HepG2 (cell line): ENCODE results near the gene UBE3D. TPM values are rescaled to one million over a fixed set of nuclear protein-coding genes. Genes with fewer than 3 reads are reported as not detected.

ENCODE experiments used
- DZIP1 ChIP-seq: sonication (generic); formaldehyde crosslinking; IDR thresholded peaks from 2 replicates; pipeline ENCODE4 v1.5.0; 2020; ENCODE audit warnings: mild to moderate bottlenecking, missing genetic modification reagents
- E2F1 ChIP-seq: sonication (generic); formaldehyde crosslinking; IDR thresholded peaks from 2 replicates; pipeline ENCODE4 v1.5.0; 2020; ENCODE audit warnings: missing genetic modification reagents
- ELF4 ChIP-seq: sonication (generic); formaldehyde crosslinking; IDR thresholded peaks from 2 replicates; pipeline ENCODE4 v1.5.0; 2020; ENCODE audit warnings: missing genetic modification reagents, mild to moderate bottlenecking, moderate library complexity, borderline replicate concordance
- HBP1 ChIP-seq: IDR thresholded peaks from 2 replicates; pipeline ENCODE4 v1.6.1; 2016; ENCODE audit warnings: low read depth, control low read depth
- IKZF5 ChIP-seq: IDR thresholded peaks from 2 replicates; pipeline ENCODE4 v1.6.1; 2018; ENCODE audit warnings: missing genetic modification reagents, mild to moderate bottlenecking, missing compliant biosample characterization
- IRX3 ChIP-seq: sonication (generic); formaldehyde crosslinking; IDR thresholded peaks from 2 replicates; pipeline ENCODE4 v1.8.1; 2023; ENCODE audit warnings: mild to moderate bottlenecking, low read depth, missing genetic modification reagents, borderline replicate concordance
- MYC ChIP-seq: sonication (generic); formaldehyde crosslinking; IDR thresholded peaks from 2 replicates; pipeline ENCODE4 v1.9.0; 2021; ENCODE audit warnings: missing genetic modification reagents, borderline replicate concordance
- NR0B2 ChIP-seq: sonication (generic); formaldehyde crosslinking; IDR thresholded peaks from 2 replicates; pipeline ENCODE4 v1.4.0; 2020; ENCODE audit warnings: mild to moderate bottlenecking, missing genetic modification reagents
- PHF20 ChIP-seq: sonication (generic); formaldehyde crosslinking; IDR thresholded peaks from 2 replicates; pipeline ENCODE4 v1.5.0; 2020; ENCODE audit warnings: mild to moderate bottlenecking, missing genetic modification reagents
- RAD51 ChIP-seq: fragments of 450-650 bp; IDR thresholded peaks from 2 replicates; pipeline ENCODE4 v1.6.1; 2016; ENCODE audit warnings: borderline replicate concordance
- SMAD1 ChIP-seq: sonication (generic); formaldehyde crosslinking; IDR thresholded peaks from 2 replicates; pipeline ENCODE4 v1.4.0; 2020; ENCODE audit warnings: missing genetic modification reagents, low read depth, mild to moderate bottlenecking, borderline replicate concordance
- ZBTB3 ChIP-seq: sonication (generic); formaldehyde crosslinking; IDR thresholded peaks from 2 replicates; pipeline ENCODE4 v1.4.0; 2020; ENCODE audit warnings: low read depth, mild to moderate bottlenecking, moderate library complexity, missing genetic modification reagents, borderline replicate concordance
- ZBTB7A ChIP-seq: sonication (generic); formaldehyde crosslinking; IDR thresholded peaks from 2 replicates; pipeline ENCODE4 v1.8.0; 2022; ENCODE audit warnings: mild to moderate bottlenecking, missing genetic modification reagents
- ZNF136 ChIP-seq: sonication (generic); formaldehyde crosslinking; IDR thresholded peaks from 2 replicates; pipeline ENCODE4 v1.8.1; 2022; ENCODE audit warnings: low read depth, mild to moderate bottlenecking, moderate library complexity, missing genetic modification reagents
- ZNF337 ChIP-seq: sonication (generic); formaldehyde crosslinking; IDR thresholded peaks from 2 replicates; pipeline ENCODE4 v1.5.1; 2020; ENCODE audit warnings: missing genetic modification reagents, low read depth, mild to moderate bottlenecking, borderline replicate concordance
- ZNF343 ChIP-seq: sonication (generic); formaldehyde crosslinking; IDR thresholded peaks from 2 replicates; pipeline ENCODE4 v1.4.0; 2020; ENCODE audit warnings: mild to moderate bottlenecking, missing genetic modification reagents
- ZNF574 ChIP-seq: sonication (generic); formaldehyde crosslinking; IDR thresholded peaks from 2 replicates; pipeline ENCODE4 v1.4.0; 2020; ENCODE audit warnings: missing genetic modification reagents
- ZNF672 ChIP-seq: sonication (generic); formaldehyde crosslinking; IDR thresholded peaks from 2 replicates; pipeline ENCODE4 v1.8.1; 2022; ENCODE audit warnings: missing genetic modification reagents
- polyA plus RNA-seq, 8 experiments: library from polyadenylated mRNA; depleted of rRNA in 3 of 8; stranded (reverse) in 7 of 8; unstranded in 1 of 8; fragments of >200 nt; fragmentation: Illumina TruSeq in 4 of 8; extraction: Trizol in 4 of 8; gene quantifications; 2 replicates each; pipeline versions ENCODE4 v1.2.1 to v1.2.3, GENCODE V29; 2011 to 2016; ENCODE audit warnings: low read depth in 4 of 8, missing spikeins in 1 of 8, mixed read lengths in 1 of 8; ENCODE audit not compliant: insufficient read depth in 1 of 8
- total RNA-seq, 5 experiments: library from RNA; depleted of rRNA; stranded (reverse); fragments of >200 nt; fragmentation: Illumina TruSeq; extraction: Trizol; gene quantifications; 2 replicates each; pipeline ENCODE4 v1.2.3, GENCODE V29; 2016; ENCODE audit warnings: low read depth in 1 of 5

Gene UBE3D
- total and polyA plus RNA-seq, 2 of the 13 experiments (the other 11 are each of a cell fraction or from before 2014, with no cell fraction given), result 5.1 to 11.4 TPM

- TF ChIP-seq IRX3, result peak; percentile 70; the same call in 1 of the 2 replicates
- peak; percentile 62; the same call in 1 of the 2 replicates for TF ChIP-seq ZNF343 (CRISPR knock-in tag)
- 0 out of 2 replicates have a peak, but pooled peaks have one; percentile 39 for TF ChIP-seq ZNF136 (CRISPR knock-in tag)
- TF ChIP-seq SMAD1 (CRISPR knock-in tag), result peak; percentile 67
- TF ChIP-seq ZNF672, result no peak
- peak; percentile 90; the same call in 1 of the 2 replicates for TF ChIP-seq HBP1 (CRISPR knock-in tag)
- peak; percentile 67; the same call in 1 of the 2 replicates for TF ChIP-seq ZBTB3
- TF ChIP-seq DZIP1 (CRISPR knock-in tag), result no peak
- peak; percentile 85; the same call in 1 of the 2 replicates for TF ChIP-seq ZNF337 (CRISPR knock-in tag)
- peak; percentile 97 for TF ChIP-seq ZNF574 (CRISPR knock-in tag)
- no peak for TF ChIP-seq ELF4 (CRISPR knock-in tag)
- TF ChIP-seq ZBTB7A (CRISPR knock-in tag), result 0 out of 2 replicates have a peak, but pooled peaks have one; percentile 27
- no peak for TF ChIP-seq RAD51
- peak; percentile 93 for TF ChIP-seq NR0B2 (CRISPR knock-in tag)
- TF ChIP-seq E2F1 (CRISPR knock-in tag), result peak; percentile 72; the same call in 1 of the 2 replicates
- TF ChIP-seq IKZF5 (CRISPR knock-in tag), result peak; percentile 76
- TF ChIP-seq MYC, result peak; percentile 91; the same call in 1 of the 2 replicates
- peak; percentile 62 for TF ChIP-seq PHF20 (CRISPR knock-in tag)
Measured at GRCh38 chr6:83065511-83066192, at the start of gene UBE3D (continued).
